Osteoblast (primary cell): Measurements from ENCODE around the gene IL22RA2. TPM values are rescaled to one million over a fixed set of nuclear protein-coding genes. Genes with fewer than 3 reads are reported as not detected.

Experiments
- DNase-seq: peaks from one replicate; pipeline ENCODE4 v3.0.0; 2011; ENCODE audit warnings: low spot score, mixed read lengths; ENCODE audit not compliant: insufficient read length; ENCODE audit errors: missing footprints
- H2AFZ ChIP-seq: 2 replicates; pipeline ENCODE4 v1.6.0; 2011; ENCODE audit warnings: mild to moderate bottlenecking, low read length
- H3K27ac ChIP-seq: 2 replicates; pipeline ENCODE4 v1.5.1; 2011; ENCODE audit warnings: mild to moderate bottlenecking, low read depth, low read length, moderate library complexity
- H3K27me3 ChIP-seq: 2 replicates; pipeline ENCODE4 v1.6.0; 2012; ENCODE audit warnings: mild to moderate bottlenecking, control low read depth, inconsistent platforms, low read length, moderate library complexity; ENCODE audit not compliant: insufficient read depth
- H3K36me3 ChIP-seq: 2 replicates; pipeline ENCODE4 v1.5.1; 2011; ENCODE audit warnings: mild to moderate bottlenecking, low read length, control low read depth, moderate library complexity; ENCODE audit not compliant: insufficient read depth
- H3K4me1 ChIP-seq: 2 replicates; pipeline ENCODE4 v1.5.1; 2011; ENCODE audit warnings: mild to moderate bottlenecking, low read length, control low read depth, moderate library complexity; ENCODE audit not compliant: insufficient read depth
- H3K4me2 ChIP-seq: 2 replicates; pipeline ENCODE4 v1.6.0; 2011; ENCODE audit warnings: mild to moderate bottlenecking, low read length; ENCODE audit not compliant: insufficient read depth
- H3K4me3 ChIP-seq: fragments of 200-600 bp; sonication (generic); 3 replicates; pipeline ENCODE4 v1.5.1; 2012; ENCODE audit warnings: mild to moderate bottlenecking, low read length, inconsistent platforms; ENCODE audit not compliant: insufficient read depth
- H3K79me2 ChIP-seq: 2 replicates; pipeline ENCODE4 v1.6.0; 2012; ENCODE audit warnings: mild to moderate bottlenecking, low read length, control low read depth, inconsistent platforms; ENCODE audit not compliant: insufficient read depth
- H3K9me3 ChIP-seq: 2 replicates; pipeline ENCODE4 v1.5.1; 2011; ENCODE audit warnings: low read depth, low read length, control low read depth
- H4K20me1 ChIP-seq: 2 replicates; pipeline ENCODE4 v1.6.0; 2012; ENCODE audit warnings: mild to moderate bottlenecking, low read length, control low read depth; ENCODE audit not compliant: insufficient read depth
- CTCF ChIP-seq: IDR thresholded peaks from 2 replicates; pipeline ENCODE4 v1.5.1; 2011; ENCODE audit warnings: mild to moderate bottlenecking, low read depth, low read length, moderate library complexity; ENCODE audit errors: extremely low read depth
- total RNA-seq: library from RNA; depleted of rRNA; stranded (reverse); fragments of >200 nt; gene quantifications from 2 replicates; pipeline ENCODE4 v1.2.3, GENCODE V29; 2012

Gene IL22RA2
- total RNA-seq, 1 donor, result not detected

- no peaks in the 10 kb centered on the region for H3K36me3 ChIP-seq
- no peaks in the 10 kb centered on the region for H3K27me3 ChIP-seq
- no peaks in the 10 kb centered on the region for H3K79me2 ChIP-seq
- no peak overlapping the region for H3K4me3 ChIP-seq
- no peaks in the 10 kb centered on the region for H3K9me3 ChIP-seq
- no peak overlapping the region for H2AFZ ChIP-seq
- H3K4me1 ChIP-seq, result no peaks in the 10 kb centered on the region
- no peak overlapping the region for H3K4me2 ChIP-seq
- no peak for TF ChIP-seq CTCF
- DNase-seq, result no peak
- no peaks in the 10 kb centered on the region for H4K20me1 ChIP-seq
- no peak overlapping the region for H3K27ac ChIP-seq
These were observed 46.5 kb downstream of the IL22RA2 start for GRCh38 chr6:137126875-137127485.

- Histone ChIP-seq H3K27ac (no peak overlapping the region), H3K4me2 (no peak overlapping the region), H3K27me3 (no peaks in the 10 kb centered on the region), H2AFZ (no peak overlapping the region), H4K20me1 (no peaks in the 10 kb centered on the region), H3K9me3 (peaks cover 3% of the 10 kb centered on the region), H3K4me1 (no peaks in the 10 kb centered on the region), H3K36me3 (no peaks in the 10 kb centered on the region), H3K79me2 (no peaks in the 10 kb centered on the region), H3K4me3 (no peak overlapping the region)
- DNase-seq, result no peak
- TF ChIP-seq CTCF, result no peak
These were observed 50.4 kb downstream of the IL22RA2 start for GRCh38 chr6:137123078-137123477.

- Histone ChIP-seq H3K27ac (no peak overlapping the region), H2AFZ (no peak overlapping the region), H3K27me3 (no peaks in the 10 kb centered on the region), H3K36me3 (no peaks in the 10 kb centered on the region), H3K79me2 (no peaks in the 10 kb centered on the region), H3K4me1 (no peaks in the 10 kb centered on the region), H3K9me3 (peaks cover 3% of the 10 kb centered on the region), H3K4me2 (no peak overlapping the region), H4K20me1 (no peaks in the 10 kb centered on the region), H3K4me3 (no peak overlapping the region)
- no peak for TF ChIP-seq CTCF
- DNase-seq, result no peak
These were observed 50.8 kb downstream of the IL22RA2 start for GRCh38 chr6:137122612-137123011.

GRCh38 chr6:137121401-137121997 lies 51.9 kb downstream of the IL22RA2 start:
- no peak overlapping the region for H3K4me3 ChIP-seq
- H4K20me1 ChIP-seq, result no peaks in the 10 kb centered on the region
- H3K79me2 ChIP-seq, result no peaks in the 10 kb centered on the region
- no peak overlapping the region for H3K27ac ChIP-seq
- TF ChIP-seq CTCF, result no peak
- DNase-seq, result no peak
- no peaks in the 10 kb centered on the region for H3K36me3 ChIP-seq
- no peaks in the 10 kb centered on the region for H3K4me1 ChIP-seq
- H2AFZ ChIP-seq, result no peak overlapping the region
- H3K9me3 ChIP-seq, result peaks cover 3% of the 10 kb centered on the region
- H3K27me3 ChIP-seq, result no peaks in the 10 kb centered on the region
- H3K4me2 ChIP-seq, result no peak overlapping the region
